WTC11 (cell line): ENCODE data around the gene WASF3.

Experiments used
- CTCF ChIP-seq: fragments of 200-600 bp; IDR thresholded peaks from 2 replicates; pipeline ENCODE4 v1.8.0; 2022; ENCODE audit warnings: antibody characterized with exemption
- IRF2 ChIP-seq: sonication (generic); formaldehyde crosslinking; IDR thresholded peaks from 2 replicates; pipeline ENCODE4 v1.8.0; 2022; ENCODE audit warnings: low read depth, missing genetic modification reagents, borderline replicate concordance

GRCh38 chr13:26711211-26711610 lies 153.7 kb downstream of the WASF3 start:
- TF ChIP-seq CTCF (no peak), IRF2 (CRISPR knock-in tag) (no peak)
